ENCODE results near the gene RBFA. TPM values are rescaled to one million over a fixed set of nuclear protein-coding genes. Genes with fewer than 3 reads are reported as not detected.
"Not testable (repeated sequence)": the region's sequence is repeated elsewhere in the genome, so short reads cannot be mapped to it uniquely, and the experiment has no call there.

RBFA gene
- total RNA-seq, 2 donors from 2014 or later, result 31.6 to 38.5 TPM

DNA sequence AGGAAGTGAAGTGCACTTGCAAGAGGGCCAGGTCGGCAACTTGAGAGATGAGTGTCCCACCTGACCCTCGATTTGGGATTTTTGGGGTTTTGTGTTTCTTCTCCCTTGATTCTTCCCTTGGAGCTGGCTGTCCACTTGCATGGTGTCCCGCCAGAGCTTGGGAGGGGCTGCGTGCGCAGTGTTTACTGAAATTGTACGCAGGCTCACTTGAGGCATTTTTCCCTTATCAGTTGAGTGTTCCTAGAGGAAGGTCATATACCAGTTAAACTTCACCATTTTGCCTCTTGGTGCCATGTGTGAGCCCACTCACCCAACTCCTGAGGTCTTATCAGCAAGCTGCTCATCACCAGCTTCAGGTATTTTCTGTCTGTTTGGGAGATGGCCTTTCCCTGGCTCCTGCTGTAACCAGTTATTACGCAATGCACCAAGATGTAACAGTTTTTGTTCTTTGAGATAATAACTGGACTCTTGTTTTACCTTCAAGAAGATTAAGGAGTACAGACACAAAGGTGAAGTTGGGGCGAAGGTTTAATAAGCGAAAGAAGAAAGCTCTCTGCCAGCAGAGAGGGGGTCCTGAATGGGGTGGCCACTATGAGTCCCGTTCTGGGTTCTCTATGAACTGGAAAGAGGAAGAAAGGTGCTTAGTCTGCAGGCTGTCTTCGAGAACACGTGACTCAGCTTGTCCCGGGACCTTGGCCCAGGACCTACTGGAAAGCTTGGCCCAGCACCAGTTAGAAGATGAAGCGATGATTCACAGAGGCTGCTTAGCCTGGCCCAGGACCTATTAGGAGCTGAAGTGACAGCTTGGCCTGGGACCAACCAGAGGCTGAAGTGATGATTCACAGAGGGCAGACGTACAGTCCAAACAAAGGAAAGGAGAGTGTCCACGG is 24.3 kb upstream of the RBFA start:
- Histone ChIP-seq H3K27ac (no peak overlapping the region), H3K4me1 (replicated peaks) (no peaks in the 10 kb centered on the region)
- intact Hi-C loops (cut with DNase I), result loop anchor here (2.0 kb wide), 1 partner anchor 21 kb away; the partner anchor contains the start of gene TXNL4A

GRCh38 chr18:80010551-80010906 is 23.7 kb upstream of the RBFA start:
- intact Hi-C loops (cut with DNase I), result loop anchor here (2.0 kb wide), 1 partner anchor 22 kb away; the partner anchor contains the start of gene TXNL4A
- no peak overlapping the region for H3K27ac ChIP-seq
- DNase-seq (ENCODE audit: low spot score), result no peak
- H3K4me1 ChIP-seq (replicated peaks), result no peaks in the 10 kb centered on the region
- no peaks in the 10 kb centered on the region for H3K36me3 ChIP-seq
- H3K9me3 ChIP-seq, result no peaks in the 10 kb centered on the region
- WGBS, result 76% methylated on average over 5 of the region's 5 CpGs
- no peak for TF ChIP-seq POLR2A (IDR thresholded peaks at IDR 0.05)
- TF ChIP-seq, protein P1, sequence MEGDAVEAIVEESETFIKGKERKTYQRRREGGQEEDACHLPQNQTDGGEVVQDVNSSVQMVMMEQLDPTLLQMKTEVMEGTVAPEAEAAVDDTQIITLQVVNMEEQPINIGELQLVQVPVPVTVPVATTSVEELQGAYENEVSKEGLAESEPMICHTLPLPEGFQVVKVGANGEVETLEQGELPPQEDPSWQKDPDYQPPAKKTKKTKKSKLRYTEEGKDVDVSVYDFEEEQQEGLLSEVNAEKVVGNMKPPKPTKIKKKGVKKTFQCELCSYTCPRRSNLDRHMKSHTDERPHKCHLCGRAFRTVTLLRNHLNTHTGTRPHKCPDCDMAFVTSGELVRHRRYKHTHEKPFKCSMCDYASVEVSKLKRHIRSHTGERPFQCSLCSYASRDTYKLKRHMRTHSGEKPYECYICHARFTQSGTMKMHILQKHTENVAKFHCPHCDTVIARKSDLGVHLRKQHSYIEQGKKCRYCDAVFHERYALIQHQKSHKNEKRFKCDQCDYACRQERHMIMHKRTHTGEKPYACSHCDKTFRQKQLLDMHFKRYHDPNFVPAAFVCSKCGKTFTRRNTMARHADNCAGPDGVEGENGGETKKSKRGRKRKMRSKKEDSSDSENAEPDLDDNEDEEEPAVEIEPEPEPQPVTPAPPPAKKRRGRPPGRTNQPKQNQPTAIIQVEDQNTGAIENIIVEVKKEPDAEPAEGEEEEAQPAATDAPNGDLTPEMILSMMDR (IDR thresholded peaks at IDR 0.05), result no peak
- no peak for TF ChIP-seq POLR2AphosphoS5 (IDR thresholded peaks at IDR 0.05)
- no peak overlapping the region for H3K4me3 ChIP-seq
- H3K27me3 ChIP-seq (replicated peaks; ENCODE audit: insufficient read depth), result no peaks in the 10 kb centered on the region

More for the DNA sequence above, 24.3 kb upstream of the RBFA start:
- Histone ChIP-seq H3K27me3 (replicated peaks; ENCODE audit: insufficient read depth) (no peaks in the 10 kb centered on the region), H3K36me3 (no peaks in the 10 kb centered on the region), H3K9me3 (no peaks in the 10 kb centered on the region), H3K4me3 (no peak overlapping the region)
- WGBS, result 71% methylated on average over 16 of the region's 16 CpGs
- TF ChIP-seq, protein P1 (IDR thresholded peaks at IDR 0.05), result no peak
- TF ChIP-seq POLR2A (IDR thresholded peaks at IDR 0.05), result no peak
- TF ChIP-seq POLR2AphosphoS5 (IDR thresholded peaks at IDR 0.05), result no peak
- DNase-seq (ENCODE audit: low spot score), result no peak

- not testable (repeated sequence) for H3K4me3 ChIP-seq; DNase-seq (ENCODE audit: low spot score); H3K4me1 ChIP-seq (replicated peaks); H3K36me3 ChIP-seq; H3K27me3 ChIP-seq (replicated peaks; ENCODE audit: insufficient read depth); H3K27ac ChIP-seq; H3K9me3 ChIP-seq
- 76% methylated on average over 14 of the region's 14 CpGs for WGBS
- intact Hi-C loops (cut with DNase I), result loop anchor here (2.0 kb wide), 1 partner anchor 23 kb away; the partner anchor contains the start of gene TXNL4A
Measured at GRCh38 chr18:80011496-80012137, 22.6 kb upstream of the RBFA start.

GRCh38 chr18:80012714-80013113 is 21.5 kb upstream of the RBFA start:
- Histone ChIP-seq H3K36me3 (no peaks in the 10 kb centered on the region), H3K27ac (no peak overlapping the region), H3K9me3 (no peaks in the 10 kb centered on the region), H3K4me3 (no peak overlapping the region), H3K27me3 (replicated peaks; ENCODE audit: insufficient read depth) (no peaks in the 10 kb centered on the region), H3K4me1 (replicated peaks) (no peaks in the 10 kb centered on the region)
- intact Hi-C loops (cut with DNase I), result no loop called here
- no peak for DNase-seq (ENCODE audit: low spot score)
- 94% methylated on average over 20 of the region's 20 CpGs for WGBS
- TF ChIP-seq, protein P1 (IDR thresholded peaks at IDR 0.05), result no peak
- no peak for TF ChIP-seq POLR2A (IDR thresholded peaks at IDR 0.05)
- no peak for TF ChIP-seq POLR2AphosphoS5 (IDR thresholded peaks at IDR 0.05)

DNA sequence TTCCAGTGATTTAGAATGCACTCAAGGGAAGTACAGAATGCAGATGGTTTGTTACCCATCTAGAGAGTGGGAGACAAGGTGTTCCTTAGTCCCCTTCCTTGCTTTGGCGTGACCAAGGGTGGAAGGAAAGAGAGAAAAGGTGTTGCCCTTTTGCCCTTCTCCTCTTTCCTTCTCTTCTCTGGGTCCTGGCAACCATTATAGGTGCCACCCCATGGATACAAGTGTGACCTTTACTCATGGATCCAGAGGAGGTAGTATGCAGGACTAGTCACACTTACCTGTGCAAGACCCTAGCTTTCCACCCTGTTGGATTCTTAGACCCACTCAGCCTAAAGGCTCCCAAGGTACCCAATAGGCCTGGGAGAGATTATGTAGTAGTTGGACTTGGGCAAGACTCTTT is 11.6 kb upstream of the RBFA start:
- Histone ChIP-seq H3K27ac (no peak overlapping the region), H3K4me3 (no peak overlapping the region), H3K9me3 (peaks cover 8% of the 10 kb centered on the region), H3K27me3 (replicated peaks; ENCODE audit: insufficient read depth) (no peaks in the 10 kb centered on the region), H3K36me3 (no peaks in the 10 kb centered on the region), H3K4me1 (replicated peaks) (no peaks in the 10 kb centered on the region)
- intact Hi-C loops (cut with DNase I), result no loop called here
- no peak for DNase-seq (ENCODE audit: low spot score)
- 41% methylated on average over 1 of the region's 1 CpG for WGBS
- no peak for TF ChIP-seq POLR2A (IDR thresholded peaks at IDR 0.05)
- no peak for TF ChIP-seq POLR2AphosphoS5 (IDR thresholded peaks at IDR 0.05)
- TF ChIP-seq, protein P1 (IDR thresholded peaks at IDR 0.05), result no peak

Data from prostate gland (tissue), 2 donors.